GM21515 (cell line): ENCODE results near the gene PGAP6.
"Not testable (repeated sequence)": the region's sequence is repeated elsewhere in the genome, so short reads cannot be mapped to it uniquely, and the experiment has no call there.

Experiments used
- ATAC-seq: cut with Tn5 transposase; IDR thresholded peaks from one replicate; pipeline ENCODE4 v1.9.1; 2021; ENCODE audit not compliant: unreplicated experiment

PGAP6 gene

DNA sequence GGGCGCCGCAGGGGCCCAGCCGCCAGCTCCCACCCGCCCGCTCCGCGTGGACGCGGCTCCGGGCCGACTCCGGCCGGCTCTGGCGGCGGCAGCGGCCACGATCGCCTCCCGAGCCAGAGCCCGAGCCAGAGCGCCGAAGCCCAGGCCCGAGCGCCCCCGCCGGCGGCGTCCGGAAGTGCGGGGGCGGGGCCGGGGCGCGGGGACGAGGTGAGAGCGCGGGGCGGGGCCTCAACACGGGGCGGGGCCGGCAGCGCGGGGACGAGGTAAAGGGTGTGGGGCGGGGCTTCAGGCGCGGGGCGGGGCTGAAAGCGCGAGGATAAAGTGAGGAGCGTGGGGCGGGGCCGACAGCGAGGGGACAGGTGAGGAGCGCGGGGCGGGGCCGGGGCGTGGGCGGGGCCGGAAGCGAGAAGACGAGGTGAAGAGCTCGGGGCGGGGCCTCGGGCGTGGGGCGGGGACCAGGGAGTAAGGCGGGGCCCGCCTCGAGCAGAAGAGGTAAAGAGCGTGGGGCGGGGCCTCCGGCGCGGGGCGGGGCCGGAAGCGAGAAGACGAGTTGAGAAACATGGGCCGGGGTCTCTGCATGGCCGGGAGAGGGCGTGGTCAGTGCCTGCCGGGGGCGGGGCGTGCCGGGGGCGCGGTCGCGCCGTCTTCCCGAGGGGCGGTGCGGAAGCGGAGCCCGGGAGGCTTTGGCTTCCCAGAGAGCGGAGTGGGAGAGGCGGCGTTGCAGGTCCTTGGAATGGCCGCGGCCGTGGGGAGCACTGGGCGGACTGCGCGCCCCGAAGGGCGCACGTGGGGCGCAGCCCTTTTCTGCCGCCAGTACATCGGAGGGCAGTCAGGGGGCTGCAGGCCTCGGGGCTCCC lies 29.0 kb downstream of the PGAP6 start, which contains the start of gene AXIN1:
TSS of gene AXIN1 (minus strand) at position 177 of the 857 bp plus-strand sequence. CDS start 5,698 bp downstream, outside the sequence.
- peak; percentile 60 for ATAC-seq

GRCh38 chr16:351804-352520 lies 29.8 kb downstream of the PGAP6 start:
- ATAC-seq: peak; percentile 23

DNA sequence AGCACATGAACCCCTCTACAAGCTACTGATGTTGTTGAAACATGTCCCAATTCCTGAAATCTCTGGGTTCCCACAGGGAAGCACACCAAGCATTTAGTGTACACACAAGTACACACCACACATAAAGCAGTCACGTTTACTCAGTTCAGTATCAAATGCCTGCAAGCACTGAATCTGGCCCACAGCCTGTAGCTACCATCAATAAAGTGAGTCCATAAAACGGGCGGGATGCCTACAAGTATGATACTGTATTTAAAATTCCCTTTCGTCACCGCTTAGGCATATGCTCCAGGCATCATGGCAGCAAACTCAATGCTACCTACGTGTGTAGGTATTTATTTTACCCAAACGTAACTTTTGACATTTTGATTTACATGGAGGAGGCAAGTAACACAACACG lies 31.6 kb downstream of the PGAP6 start:
- ATAC-seq: no peak

GRCh38 chr16:349211-349610 lies 32.6 kb downstream of the PGAP6 start:
- no peak for ATAC-seq

GRCh38 chr16:348495-348894 lies 33.3 kb downstream of the PGAP6 start:
- ATAC-seq: not testable (repeated sequence)

- ATAC-seq: no peak
These were observed 34.6 kb downstream of the PGAP6 start for GRCh38 chr16:347203-347602.

GRCh38 chr16:346587-346986 lies 35.2 kb downstream of the PGAP6 start:
- no peak for ATAC-seq

- no peak for ATAC-seq
These were observed 36.0 kb downstream of the PGAP6 start for GRCh38 chr16:345772-346171.

- ATAC-seq: no peak
These were observed 39.1 kb downstream of the PGAP6 start for GRCh38 chr16:342455-343213.

DNA sequence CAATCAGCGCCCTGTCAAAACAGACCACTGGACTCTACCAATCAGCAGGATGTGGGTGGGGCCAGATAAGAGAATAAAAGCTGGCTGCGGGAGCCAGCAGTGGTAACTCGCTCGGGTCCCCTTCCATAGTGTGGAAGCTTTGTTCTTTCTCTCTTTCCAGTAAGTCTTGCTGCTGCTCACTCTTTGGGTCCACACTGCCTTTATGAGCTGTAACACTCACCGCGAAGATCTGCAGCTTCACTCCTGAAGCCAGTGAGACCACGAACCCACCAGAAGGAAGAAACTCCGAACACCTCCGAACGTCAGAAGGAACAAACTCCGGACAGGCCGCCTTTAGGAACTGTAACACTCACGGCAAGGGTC lies 39.8 kb downstream of the PGAP6 start:
- ATAC-seq: not testable (repeated sequence)

DNA sequence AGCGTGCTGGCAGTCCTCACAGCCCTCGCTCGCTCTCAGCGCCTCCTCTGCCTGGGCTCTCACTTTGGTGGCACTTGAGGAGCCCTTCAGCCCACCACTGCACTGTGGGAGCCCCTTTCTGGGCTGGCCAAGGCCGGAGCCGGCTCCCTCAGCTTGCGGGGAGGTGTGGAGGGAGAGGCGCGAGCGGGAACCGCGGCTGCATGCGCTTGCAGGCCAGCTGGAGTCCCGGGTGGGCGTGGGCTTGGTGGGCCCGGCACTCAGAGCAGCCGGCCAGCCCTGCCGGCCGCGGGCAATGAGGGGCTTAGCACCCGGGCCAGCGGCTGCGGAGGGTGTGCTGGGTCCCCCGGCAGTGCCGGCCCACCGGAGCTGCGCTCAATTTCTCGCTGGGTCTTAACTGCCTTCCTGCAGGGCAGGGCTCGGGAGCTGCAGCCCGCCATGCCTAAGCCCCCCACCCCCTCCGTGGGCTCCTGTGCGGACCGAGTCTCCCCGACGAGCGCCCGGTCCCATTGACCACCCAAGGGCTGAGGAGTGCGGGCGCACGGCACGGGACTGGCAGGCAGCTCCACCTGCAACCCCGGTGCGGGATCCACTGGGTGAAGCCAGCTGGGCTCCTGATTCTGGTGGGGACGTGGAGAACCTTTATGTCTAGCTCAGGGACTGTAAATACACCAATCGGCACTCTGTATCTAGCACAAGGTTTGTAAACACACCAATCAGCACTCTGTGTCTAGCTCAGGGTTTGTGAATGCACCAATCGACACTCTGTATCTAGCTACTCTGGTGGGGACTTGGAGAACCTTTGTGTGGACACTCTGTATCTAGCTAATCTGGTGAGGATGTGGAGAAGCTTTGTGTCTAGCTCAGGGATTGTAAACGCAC lies 40.4 kb downstream of the PGAP6 start:
- ATAC-seq: not testable (repeated sequence)

- ATAC-seq: no peak
These were observed 41.2 kb downstream of the PGAP6 start for GRCh38 chr16:340370-341091.

DNA sequence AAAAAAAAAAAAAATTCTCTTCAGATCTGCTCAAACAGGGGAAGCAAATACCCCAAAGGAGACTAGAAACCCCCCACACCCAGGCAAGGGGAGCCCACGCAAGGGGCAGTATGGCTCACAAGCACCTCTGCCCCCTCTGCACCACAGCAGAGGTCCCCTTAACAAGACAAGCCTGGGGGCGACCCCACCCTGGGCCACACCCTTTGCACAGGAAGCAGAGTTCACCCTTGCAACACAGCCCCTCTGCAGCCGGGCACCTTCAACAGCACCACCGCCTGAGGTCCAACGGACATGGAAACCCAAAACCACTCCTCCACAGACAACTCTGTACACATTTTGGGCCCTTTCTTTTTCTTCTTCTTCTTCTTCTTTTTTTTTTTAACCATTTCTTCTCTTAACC lies 42.1 kb downstream of the PGAP6 start:
- ATAC-seq: no peak

- ATAC-seq: no peak
These were observed 43.7 kb downstream of the PGAP6 start for GRCh38 chr16:337975-338575.

- no peak for ATAC-seq
These were observed 44.3 kb downstream of the PGAP6 start for GRCh38 chr16:337437-337836.

- no peak for ATAC-seq
These were observed 45.5 kb downstream of the PGAP6 start for GRCh38 chr16:336269-336668.

DNA sequence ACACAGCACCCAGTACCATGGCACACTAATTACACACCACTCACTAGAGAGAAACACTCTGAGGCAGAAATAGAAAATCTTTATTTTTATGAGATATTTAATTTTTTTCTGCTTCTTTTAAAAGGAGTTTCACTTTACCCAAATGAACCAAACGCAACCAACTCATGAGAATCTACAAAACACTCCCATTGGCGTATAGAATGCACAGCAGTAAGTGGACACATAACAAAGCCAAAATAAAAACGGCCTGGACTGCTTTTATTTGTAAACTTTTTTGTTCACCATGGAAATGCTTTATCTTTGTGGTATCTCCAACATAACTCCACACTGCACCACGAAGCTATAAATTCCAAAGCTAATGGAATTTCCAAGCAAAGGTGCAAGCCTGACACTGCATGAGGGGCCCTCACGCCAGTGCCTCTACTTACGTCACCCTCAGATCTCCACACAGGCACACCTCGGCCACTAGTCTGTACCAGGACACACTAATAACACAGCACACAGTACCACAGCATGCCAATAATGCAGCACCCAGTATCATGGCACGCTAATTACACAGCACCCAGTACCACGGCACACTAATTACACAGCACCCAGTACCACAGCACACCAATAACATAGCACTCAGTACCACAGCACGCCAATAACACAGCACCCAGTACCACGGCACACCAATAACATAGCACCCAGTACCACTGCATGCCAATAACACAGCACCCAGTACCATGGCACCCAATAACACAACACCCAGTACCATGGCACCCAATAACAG lies 46.7 kb downstream of the PGAP6 start:
- ATAC-seq: not testable (repeated sequence)

DNA sequence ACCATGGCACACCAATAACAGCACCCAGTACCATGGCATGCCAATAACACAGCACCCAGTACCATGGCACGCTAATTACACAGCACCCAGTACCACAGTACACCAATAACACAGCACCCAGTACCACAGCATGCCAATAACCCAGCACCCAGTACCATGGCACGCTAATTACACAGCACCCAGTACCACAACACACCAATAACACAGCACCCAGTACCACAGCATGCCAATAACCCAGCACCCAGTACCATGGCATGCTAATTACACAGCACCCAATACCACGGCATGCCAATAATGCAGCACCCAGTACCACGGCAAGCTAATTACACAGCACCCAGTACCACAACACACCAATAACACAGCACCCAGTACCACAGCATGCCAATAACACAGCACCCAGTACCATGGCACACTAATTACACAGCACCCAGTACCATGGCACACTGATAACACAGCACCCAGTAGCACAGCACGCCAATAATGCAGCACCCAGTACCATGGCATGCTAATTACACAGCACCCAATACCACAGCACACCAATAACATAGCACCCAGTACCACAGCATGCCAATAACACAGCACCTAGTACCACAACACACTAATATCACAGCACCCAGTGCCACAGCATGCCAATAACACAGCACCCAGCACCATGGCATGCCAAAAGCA lies 47.5 kb downstream of the PGAP6 start:
- not testable (repeated sequence) for ATAC-seq
